ENCODE measurements around the gene PARP9.
"Not testable (repeated sequence)": the region's sequence is repeated elsewhere in the genome, so short reads cannot be mapped to it uniquely, and the experiment has no call there.

Gene PARP9

DNA sequence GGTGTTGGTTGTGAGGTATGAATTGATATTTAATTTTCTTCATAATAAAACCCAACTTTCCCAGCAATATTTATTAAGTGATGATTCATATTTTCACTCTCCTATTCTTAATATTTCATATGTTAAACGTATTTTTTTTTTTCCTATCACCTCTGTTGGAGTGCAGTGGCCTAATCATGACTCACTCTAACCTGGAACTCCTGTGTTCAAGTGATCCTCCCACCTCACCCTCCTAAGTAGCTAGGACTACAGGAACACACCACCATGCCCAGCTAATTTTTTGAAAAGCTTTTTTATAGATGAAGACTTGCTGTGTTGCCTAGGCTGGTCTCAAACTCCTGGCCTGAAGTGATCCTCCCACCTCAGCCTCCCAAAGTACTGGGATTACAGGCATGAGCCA is 22.0 kb upstream of the PARP9 start:
- H3K27ac Mint-ChIP-seq = no peak overlapping the region
- H3K9me3 Mint-ChIP-seq = peaks cover 30% of the 10 kb centered on the region
- no peak overlapping the region for H3K4me3 Mint-ChIP-seq
- peaks cover 21% of the 10 kb centered on the region for H3K4me1 Mint-ChIP-seq (ENCODE audit: low read depth)
- H3K27me3 Mint-ChIP-seq (ENCODE audit: low read depth) = no peaks in the 10 kb centered on the region
- peaks cover 51% of the 10 kb centered on the region for H3K36me3 Mint-ChIP-seq (ENCODE audit: low read depth)

DNA sequence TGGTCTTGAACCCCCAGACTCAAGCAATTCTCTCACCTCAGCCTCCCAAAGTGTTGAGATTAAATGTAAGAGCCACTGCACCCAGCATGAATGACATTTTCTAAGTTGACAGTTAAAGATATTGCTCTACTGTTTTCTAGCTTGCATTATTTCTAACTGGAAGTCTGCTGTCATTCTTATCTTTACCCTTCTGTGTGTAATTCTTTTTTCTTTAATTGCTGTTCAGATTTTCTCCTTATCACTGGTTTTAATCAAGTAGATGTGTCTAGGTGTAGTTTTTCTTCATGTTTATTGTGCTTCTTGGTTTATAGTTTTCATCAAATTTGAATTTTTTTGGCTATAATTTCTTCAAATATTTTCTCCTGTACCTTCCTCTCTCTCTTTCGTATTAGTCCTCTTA is 18.3 kb upstream of the PARP9 start:
- Mint-ChIP-seq H3K4me1 (ENCODE audit: low read depth) (peaks cover 34% of the 10 kb centered on the region), H3K36me3 (ENCODE audit: low read depth) (peaks cover 54% of the 10 kb centered on the region), H3K27ac (no peak overlapping the region), H3K9me3 (peaks cover 34% of the 10 kb centered on the region), H3K27me3 (ENCODE audit: low read depth) (no peaks in the 10 kb centered on the region), H3K4me3 (no peak overlapping the region)

DNA sequence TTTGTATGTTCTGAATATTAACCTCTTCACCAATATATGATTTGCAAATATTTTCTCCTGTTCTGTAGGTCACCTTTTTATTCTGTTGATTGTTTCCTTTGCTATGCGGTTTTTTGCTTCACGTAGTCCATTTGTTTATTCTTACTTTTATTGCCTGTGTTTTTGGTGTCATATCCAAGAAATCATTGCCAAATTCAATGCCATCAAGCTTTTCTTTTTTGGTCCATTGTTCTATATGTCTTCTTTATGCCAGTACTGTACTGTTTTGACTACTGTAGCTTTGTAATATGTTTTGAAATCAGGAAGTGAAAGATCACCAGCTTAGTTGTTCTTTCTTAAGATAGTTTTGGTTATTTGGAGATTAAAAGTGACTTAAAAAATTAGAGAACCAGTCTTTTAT is 17.5 kb upstream of the PARP9 start:
- Mint-ChIP-seq H3K4me3 (no peak overlapping the region), H3K27me3 (ENCODE audit: low read depth) (no peaks in the 10 kb centered on the region), H3K36me3 (ENCODE audit: low read depth) (peaks cover 48% of the 10 kb centered on the region), H3K9me3 (peaks cover 34% of the 10 kb centered on the region), H3K27ac (no peak overlapping the region), H3K4me1 (ENCODE audit: low read depth) (peaks cover 37% of the 10 kb centered on the region)

DNA sequence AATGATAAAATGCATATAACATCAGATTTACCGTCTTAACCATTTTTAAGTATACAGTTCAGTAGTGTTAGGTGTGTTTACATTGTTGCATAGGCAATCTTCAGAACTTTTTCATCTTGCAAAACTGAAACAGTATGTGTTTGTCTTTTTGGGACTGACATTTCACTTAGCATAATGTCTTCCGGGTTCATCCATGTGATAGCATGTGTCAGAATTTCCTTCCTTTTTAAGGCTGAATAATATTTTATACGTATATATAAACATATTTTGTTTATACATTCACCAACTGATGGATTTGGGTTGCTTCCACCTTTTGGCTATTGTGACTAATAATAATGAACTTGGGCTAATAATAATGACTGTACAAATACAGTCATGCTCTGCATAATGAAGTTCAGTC is 16.4 kb upstream of the PARP9 start:
- Mint-ChIP-seq H3K27me3 (ENCODE audit: low read depth) (no peaks in the 10 kb centered on the region), H3K4me1 (ENCODE audit: low read depth) (peaks cover 41% of the 10 kb centered on the region), H3K4me3 (no peak overlapping the region), H3K36me3 (ENCODE audit: low read depth) (peaks cover 44% of the 10 kb centered on the region), H3K9me3 (peaks cover 34% of the 10 kb centered on the region), H3K27ac (no peak overlapping the region)

DNA sequence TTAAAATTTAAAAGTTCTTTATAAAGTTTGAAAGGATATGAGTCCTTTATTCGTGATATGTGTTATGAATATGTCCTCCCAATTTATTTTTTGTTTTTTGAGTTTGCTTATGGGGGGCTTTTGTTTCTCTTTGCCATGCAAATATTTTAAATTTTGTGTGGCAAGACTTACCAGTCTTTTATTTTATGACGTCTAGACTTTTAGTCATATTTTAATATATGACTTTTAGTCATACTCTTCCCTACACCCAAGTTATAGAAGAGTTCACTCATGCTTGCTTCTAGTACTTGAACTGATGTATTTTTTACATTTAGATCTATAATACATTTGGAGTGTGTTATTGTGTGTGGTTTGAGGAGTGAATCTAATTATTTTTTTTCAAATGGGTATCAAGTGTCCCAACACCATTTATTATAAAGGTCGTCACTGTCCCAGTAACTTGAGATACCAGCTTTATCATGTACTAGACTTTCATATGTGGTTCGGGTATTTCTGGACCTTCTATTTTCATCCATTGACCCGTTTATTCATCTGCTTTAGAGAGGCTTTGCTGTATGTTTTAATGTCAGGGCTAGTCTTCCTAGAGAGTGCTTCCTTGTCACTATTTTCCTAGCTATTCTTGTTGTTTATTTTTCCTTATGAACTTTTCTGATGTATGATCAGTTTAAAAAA is 14.1 kb upstream of the PARP9 start:
- H3K4me3 Mint-ChIP-seq = peak overlapping the region; percentile 99
- H3K27me3 Mint-ChIP-seq (ENCODE audit: low read depth) = no peaks in the 10 kb centered on the region
- H3K4me1 Mint-ChIP-seq (ENCODE audit: low read depth) = peaks cover 42% of the 10 kb centered on the region
- H3K9me3 Mint-ChIP-seq = peaks cover 22% of the 10 kb centered on the region
- peak overlapping the region; percentile 72 for H3K27ac Mint-ChIP-seq
- peaks cover 40% of the 10 kb centered on the region for H3K36me3 Mint-ChIP-seq (ENCODE audit: low read depth)

DNA sequence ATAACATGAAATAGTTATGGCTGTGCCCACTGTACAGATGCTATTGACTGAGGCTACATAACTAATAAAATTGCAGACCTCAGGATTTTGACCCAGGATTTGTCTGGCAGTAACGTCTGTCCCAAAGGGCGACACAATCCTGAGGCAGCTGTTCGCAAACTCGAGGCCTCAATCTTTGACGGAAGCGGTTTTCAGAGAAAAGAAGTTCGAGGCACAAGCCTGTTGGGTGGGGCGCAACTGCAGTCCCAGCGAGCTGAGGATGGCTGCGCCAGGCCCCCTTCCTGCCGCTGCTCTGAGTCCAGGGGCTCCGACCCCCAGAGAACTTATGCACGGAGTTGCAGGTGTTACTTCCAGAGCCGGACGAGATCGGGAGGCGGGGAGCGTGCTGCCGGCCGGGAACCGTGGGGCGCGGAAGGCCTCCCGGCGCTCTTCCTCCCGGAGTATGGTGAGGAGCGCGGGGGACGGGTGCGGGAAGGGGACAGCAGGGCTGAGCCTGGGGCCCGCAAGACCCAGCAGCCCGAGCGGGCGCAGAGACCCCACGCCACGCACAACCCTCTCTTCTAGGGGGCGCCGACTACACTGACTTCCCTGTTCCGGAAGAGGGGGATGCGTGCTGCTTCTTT is 13.4 kb upstream of the PARP9 start, which contains the start of gene PARP15:
Gene PARP15, plus strand, starts transcription at position 242 of the 623 bp plus-strand sequence. Its CDS starts 18 bp downstream, at position 260.
- Mint-ChIP-seq H3K36me3 (ENCODE audit: low read depth) (peaks cover 42% of the 10 kb centered on the region), H3K4me3 (peak within 1 kb of the TSS; percentile 99), H3K27me3 (ENCODE audit: low read depth) (no peaks in the 10 kb centered on the region), H3K9me3 (peaks cover 18% of the 10 kb centered on the region), H3K4me1 (ENCODE audit: low read depth) (peaks cover 49% of the 10 kb centered on the region), H3K27ac (peak within 1 kb of the TSS; percentile 98)

DNA sequence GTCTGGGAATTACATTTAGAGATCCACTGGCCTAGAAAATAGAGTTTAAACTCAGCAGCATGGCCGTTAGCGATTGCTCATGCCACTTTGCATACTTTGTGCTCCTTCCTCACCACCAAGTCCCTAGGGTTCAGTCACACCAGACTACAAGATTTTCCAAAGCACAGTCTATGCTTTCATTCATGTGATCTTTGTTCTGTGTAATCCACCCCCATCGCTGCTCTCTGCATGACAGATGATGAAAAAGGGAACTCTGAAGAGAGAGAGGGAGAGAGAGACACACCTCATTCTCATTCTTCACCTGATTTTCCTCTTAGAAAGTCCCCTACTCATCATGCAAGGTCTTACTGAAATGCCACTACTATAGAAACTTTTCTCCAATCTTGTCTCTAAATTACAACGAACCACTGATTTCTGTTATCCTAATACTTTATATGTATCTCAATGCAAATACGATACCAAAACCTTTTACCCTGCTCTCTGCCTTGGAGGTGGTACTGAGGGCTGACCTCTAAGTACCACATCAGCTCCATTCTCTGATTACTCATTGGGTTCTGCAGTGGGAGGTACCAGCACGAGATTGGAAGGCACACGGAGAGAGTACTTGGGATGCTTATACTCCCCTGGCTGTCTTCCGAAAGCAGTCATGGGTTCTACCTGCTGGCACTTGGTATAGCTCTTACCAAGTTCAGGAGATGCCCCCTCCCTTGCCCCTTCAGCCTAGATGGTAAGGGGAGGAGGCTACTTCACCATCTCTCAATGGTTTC is 12.3 kb upstream of the PARP9 start:
- peaks cover 6% of the 10 kb centered on the region for H3K9me3 Mint-ChIP-seq
- peaks cover 36% of the 10 kb centered on the region for H3K36me3 Mint-ChIP-seq (ENCODE audit: low read depth)
- no peak overlapping the region for H3K4me3 Mint-ChIP-seq
- peaks cover 53% of the 10 kb centered on the region for H3K4me1 Mint-ChIP-seq (ENCODE audit: low read depth)
- H3K27ac Mint-ChIP-seq = peak overlapping the region; percentile 17
- no peaks in the 10 kb centered on the region for H3K27me3 Mint-ChIP-seq (ENCODE audit: low read depth)

DNA sequence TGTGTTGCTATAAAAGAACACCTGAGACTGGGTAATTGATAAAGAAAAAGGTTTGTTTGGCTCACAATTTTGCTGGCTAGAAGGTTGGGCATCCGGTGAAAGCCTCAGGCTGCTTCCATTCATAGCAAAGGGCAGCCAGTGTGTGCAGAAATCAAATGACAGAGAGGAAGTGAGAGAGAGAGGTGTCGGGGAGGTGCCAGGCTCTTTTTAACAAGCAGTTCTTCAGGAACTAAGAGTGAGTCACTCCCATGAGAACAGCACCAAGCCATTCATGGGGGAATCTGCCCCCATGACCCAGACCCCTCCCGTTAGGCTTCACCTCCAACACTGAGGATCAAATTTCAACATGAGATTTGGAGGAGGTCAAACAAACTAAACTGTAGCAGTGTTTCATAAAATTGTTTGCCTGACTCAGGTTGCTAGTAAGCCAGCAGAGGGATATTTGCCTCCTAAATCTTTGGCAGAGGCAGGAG is 8.9 kb upstream of the PARP9 start:
- Mint-ChIP-seq H3K9me3 (no peaks in the 10 kb centered on the region), H3K27ac (peak overlapping the region; percentile 65), H3K27me3 (ENCODE audit: low read depth) (no peaks in the 10 kb centered on the region), H3K4me3 (peak overlapping the region; percentile 33), H3K4me1 (ENCODE audit: low read depth) (peaks cover 66% of the 10 kb centered on the region), H3K36me3 (ENCODE audit: low read depth) (peaks cover 55% of the 10 kb centered on the region)

DNA sequence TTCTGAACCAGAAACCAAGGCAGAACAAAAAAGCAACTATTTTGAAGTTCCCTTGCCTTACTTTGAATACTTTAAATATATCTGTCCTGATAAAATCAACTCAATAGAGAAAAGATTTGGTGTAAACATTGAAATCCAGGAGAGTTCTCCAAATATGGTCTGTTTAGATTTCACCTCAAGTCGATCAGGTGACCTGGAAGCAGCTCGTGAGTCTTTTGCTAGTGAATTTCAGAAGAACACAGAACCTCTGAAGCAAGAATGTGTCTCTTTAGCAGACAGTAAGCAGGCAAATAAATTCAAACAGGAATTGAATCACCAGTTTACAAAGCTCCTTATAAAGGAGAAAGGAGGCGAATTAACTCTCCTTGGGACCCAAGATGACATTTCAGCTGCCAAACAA is 4.7 kb upstream of the PARP9 start:
- H3K36me3 Mint-ChIP-seq (ENCODE audit: low read depth) = peaks cover 68% of the 10 kb centered on the region
- peak overlapping the region; percentile 49 for H3K27ac Mint-ChIP-seq
- H3K4me1 Mint-ChIP-seq (ENCODE audit: low read depth) = peaks cover 66% of the 10 kb centered on the region
- H3K27me3 Mint-ChIP-seq (ENCODE audit: low read depth) = no peaks in the 10 kb centered on the region
- peak overlapping the region; percentile 26 for H3K4me3 Mint-ChIP-seq
- no peaks in the 10 kb centered on the region for H3K9me3 Mint-ChIP-seq

DNA sequence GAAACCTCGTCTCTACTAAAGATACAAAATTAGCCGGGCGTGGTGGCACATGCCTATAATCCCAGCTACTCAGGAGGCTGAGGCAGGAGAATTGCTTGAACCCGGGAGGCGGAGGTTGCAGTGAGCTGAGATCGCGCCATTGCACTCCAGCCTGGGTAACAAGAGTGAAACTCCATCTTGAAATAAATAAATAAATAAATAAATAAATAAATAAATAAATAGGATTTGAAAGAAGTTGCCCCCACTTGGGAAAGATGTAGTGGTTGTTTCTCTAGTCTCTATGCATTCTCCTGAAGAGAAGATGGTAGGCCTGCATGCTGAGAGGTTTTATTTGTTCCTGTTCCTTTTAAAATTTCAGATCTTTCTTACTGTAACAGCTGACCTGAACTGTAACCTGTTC is 4.0 kb upstream of the PARP9 start:
- not testable (repeated sequence) for H3K9me3 Mint-ChIP-seq; H3K27me3 Mint-ChIP-seq (ENCODE audit: low read depth)
- Mint-ChIP-seq H3K4me1 (ENCODE audit: low read depth) (peaks cover 64% of the 10 kb centered on the region), H3K27ac (peak overlapping the region; percentile 49), H3K4me3 (peak overlapping the region; percentile 32), H3K36me3 (ENCODE audit: low read depth) (peaks cover 67% of the 10 kb centered on the region)

DNA sequence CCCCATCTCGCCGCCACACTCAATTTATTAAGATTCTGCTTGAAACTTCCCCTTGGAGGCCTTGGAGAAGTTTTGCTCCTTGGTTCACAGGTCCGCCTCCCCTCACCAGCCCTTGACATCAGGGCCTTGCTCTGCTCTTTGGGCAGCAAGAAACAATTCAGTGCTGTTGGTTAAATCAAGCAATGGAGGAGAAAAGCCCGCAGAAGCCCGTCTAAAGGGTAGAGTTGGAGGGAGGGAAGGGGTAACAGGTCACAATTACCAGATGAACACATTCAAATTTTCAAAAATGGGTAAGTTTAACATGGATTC is 429 bp downstream of the PARP9 start:
- no peaks in the 10 kb centered on the region for H3K27me3 Mint-ChIP-seq (ENCODE audit: low read depth)
- H3K4me1 Mint-ChIP-seq (ENCODE audit: low read depth) = peaks cover 63% of the 10 kb centered on the region
- no peaks in the 10 kb centered on the region for H3K9me3 Mint-ChIP-seq
- H3K27ac Mint-ChIP-seq = peak overlapping the region; percentile 98
- H3K4me3 Mint-ChIP-seq = peak overlapping the region; percentile 99
- peaks cover 64% of the 10 kb centered on the region for H3K36me3 Mint-ChIP-seq (ENCODE audit: low read depth)

DNA sequence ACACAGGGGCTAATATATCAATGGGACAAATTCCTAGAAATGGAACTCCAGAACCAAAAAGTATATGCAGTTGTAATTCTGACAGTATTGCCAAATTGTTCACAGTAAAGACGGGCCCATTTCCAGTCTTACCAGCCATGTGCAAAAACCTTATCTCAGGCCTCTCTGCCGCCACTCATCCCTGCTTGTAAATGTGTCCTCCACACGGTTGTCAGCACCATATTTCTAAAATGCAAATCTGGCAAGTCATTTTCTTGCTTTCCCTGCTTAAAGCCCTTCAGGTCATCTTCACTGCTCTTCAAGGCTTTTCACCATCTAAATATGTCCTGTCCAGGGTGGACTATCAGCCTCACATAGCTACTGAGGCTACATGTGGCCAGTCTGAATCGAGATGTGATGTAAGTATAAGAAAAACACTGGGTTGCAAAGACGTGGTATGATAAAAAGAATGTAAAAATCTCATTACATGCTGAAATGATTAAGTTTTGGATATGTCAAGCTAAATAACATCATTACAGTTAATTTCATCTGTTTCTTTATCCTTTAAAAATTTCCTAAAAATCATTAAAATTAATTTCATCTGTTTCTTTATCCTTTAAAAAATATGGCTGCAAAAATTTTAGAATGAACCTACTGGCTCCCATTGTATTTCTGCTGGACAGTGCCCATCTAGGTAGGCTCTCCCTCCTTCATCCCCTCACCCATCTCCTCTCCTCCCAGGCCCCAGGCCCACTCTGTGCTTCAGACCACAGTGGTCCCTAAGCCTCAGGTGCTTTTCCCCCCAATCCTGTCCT is 980 bp downstream of the PARP9 start:
- Mint-ChIP-seq H3K27me3 (ENCODE audit: low read depth) (no peaks in the 10 kb centered on the region), H3K4me1 (ENCODE audit: low read depth) (peaks cover 58% of the 10 kb centered on the region), H3K9me3 (no peaks in the 10 kb centered on the region), H3K36me3 (ENCODE audit: low read depth) (peaks cover 61% of the 10 kb centered on the region), H3K4me3 (peak overlapping the region; percentile 99), H3K27ac (peak overlapping the region; percentile 98)

DNA sequence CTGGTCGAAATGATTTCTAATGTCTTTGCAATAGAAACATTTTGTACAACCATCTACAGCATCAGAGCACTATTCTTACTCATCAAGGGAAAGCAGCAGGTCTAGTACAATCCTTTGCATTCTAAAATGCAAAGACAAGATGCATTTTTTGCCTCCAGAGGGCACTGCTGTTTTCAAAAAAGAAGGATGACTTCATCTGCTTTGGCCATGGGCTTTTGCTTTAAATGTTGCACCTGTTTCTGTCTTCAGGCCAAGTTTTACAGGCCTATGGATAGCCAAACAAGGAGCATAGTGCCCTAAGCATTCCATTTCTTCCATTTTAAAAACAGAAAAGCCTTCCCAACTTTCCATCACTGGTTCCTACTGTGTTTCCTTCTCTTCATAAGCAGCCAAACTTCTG is 3.4 kb downstream of the PARP9 start:
- peak overlapping the region; percentile 77 for H3K27ac Mint-ChIP-seq
- peak overlapping the region; percentile 71 for H3K4me3 Mint-ChIP-seq
- H3K4me1 Mint-ChIP-seq (ENCODE audit: low read depth) = peaks cover 42% of the 10 kb centered on the region

DNA sequence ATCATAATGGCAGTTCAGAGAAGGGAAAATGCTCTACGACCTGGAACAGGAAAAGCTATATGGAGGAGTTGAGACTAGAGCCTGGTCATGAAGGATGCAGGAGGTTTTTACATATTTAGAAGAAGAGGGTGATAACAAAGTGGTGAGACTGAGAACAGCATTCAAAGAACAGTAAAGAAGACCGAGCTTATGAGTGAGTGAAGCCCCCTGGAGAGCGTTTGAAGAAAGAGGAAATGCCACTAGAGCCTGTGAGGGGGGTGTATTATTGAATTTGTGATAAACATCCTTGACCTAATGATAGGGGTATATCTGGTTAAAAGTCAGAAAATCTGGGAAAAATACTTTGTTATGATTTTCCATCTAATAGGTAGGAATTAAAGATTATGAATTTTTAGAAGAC is 4.2 kb downstream of the PARP9 start:
- H3K9me3 Mint-ChIP-seq = no peaks in the 10 kb centered on the region
- H3K4me3 Mint-ChIP-seq = no peak overlapping the region
- H3K27ac Mint-ChIP-seq = peak overlapping the region; percentile 1
- H3K36me3 Mint-ChIP-seq (ENCODE audit: low read depth) = peaks cover 61% of the 10 kb centered on the region
- no peaks in the 10 kb centered on the region for H3K27me3 Mint-ChIP-seq (ENCODE audit: low read depth)
- H3K4me1 Mint-ChIP-seq (ENCODE audit: low read depth) = peaks cover 42% of the 10 kb centered on the region

More for the DNA sequence above, 3.4 kb downstream of the PARP9 start:
- H3K27me3 Mint-ChIP-seq (ENCODE audit: low read depth) = no peaks in the 10 kb centered on the region
- no peaks in the 10 kb centered on the region for H3K9me3 Mint-ChIP-seq
- peaks cover 57% of the 10 kb centered on the region for H3K36me3 Mint-ChIP-seq (ENCODE audit: low read depth)

Data from T-helper 1 cell treated with Interleukin-12 subunit alpha and Interleukin-12 subunit beta and Interleukin-4 antibody, amounts not matched to agents 30 μg/mL and 1 μg/mL, for 36 hours (primary cell).